ENCODE data around the gene DNAI2.

The DNAI2 gene

GRCh38 chr17:74303305-74303704 lies 29.3 kb downstream of the DNAI2 start:
- no peak for DNase-seq

- DNase-seq: no peak
Observed at GRCh38 chr17:74304184-74304583, 30.1 kb downstream of the DNAI2 start.

- peak in 12 of 58 donors; percentile 6 to 47 (median 33) for DNase-seq
Observed at GRCh38 chr17:74305865-74306654, 32.0 kb downstream of the DNAI2 start.

DNA sequence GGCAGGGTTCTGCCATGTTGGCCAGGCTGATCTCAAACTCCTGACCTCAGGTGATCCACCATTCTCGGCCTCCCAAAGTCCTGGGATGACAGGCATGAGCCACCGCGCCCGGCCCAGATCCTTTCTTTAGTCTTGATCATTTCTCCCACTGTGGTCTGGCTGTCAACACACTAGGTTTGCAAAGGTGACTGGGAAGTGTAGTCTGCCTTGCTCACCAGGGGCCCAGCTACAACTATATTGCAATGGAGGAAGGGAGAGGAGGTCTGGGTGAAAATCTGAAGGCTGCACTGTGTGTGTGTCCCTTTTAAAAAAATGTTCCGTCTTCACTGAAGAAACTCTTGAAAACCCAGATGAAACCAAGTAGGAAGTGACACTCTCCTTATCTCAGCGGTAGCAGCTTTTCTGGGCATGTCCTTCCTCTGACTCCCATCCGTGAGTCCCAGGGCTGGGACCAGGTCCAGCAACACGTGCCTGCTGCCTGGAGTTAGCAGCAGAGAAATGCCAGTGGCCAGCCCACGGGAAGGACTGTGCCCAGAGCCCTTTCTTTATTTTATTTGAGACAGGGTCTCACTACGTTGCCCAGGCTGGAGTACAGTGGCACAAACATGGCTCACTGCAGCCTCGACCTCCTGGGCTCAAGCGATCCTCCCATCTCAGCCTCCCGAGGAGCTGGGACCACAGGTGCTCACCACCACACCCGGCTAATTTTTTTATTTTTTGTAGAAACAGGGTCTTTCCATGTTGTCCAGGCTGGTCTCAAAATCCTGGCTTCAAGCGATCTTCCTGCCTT lies 34.1 kb downstream of the DNAI2 start:
- DNase-seq: no peak

- DNase-seq: no peak
Observed at GRCh38 chr17:74309902-74310301, 35.9 kb downstream of the DNAI2 start.

DNA sequence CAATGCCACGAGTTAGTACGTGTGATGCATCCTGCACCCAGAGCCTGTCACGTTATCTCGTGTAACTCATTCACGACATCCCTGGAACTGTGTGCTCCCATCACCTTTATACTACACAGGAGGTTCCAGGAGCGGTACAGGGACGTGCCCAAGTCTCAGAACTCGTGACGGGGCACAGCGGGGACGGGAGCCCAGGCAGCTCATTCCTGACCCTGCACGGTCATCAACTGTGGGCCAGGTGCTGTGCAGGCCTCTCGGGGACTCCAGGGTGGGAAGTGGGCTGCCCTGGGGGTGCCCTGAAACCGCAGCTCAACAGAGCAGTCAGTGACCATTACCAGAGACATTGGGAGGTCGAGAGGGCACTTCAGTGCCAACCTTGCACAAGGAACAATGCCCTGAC lies 40.8 kb downstream of the DNAI2 start:
- no peak for DNase-seq

GRCh38 chr17:74316220-74316619 lies 42.2 kb downstream of the DNAI2 start:
- no peak for DNase-seq

DNA sequence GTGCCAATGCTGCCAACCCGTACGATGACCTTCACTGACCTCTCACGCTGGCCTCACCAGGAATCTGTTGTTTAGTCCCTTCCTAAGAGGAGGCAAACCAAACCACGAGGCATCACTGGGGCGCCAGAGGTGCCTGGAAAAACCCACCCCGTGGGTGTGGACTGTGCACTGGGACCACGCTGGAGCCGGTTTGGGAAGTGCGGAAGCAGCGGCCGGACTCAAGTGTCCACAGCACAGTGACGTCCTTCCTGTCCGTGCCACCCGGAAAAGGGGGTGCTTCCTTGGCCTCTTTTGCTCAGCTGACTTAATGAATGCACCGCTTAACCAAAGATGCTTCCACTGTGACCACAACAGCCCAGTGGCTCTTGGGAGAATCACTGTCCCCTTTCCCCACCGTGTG lies 43.0 kb downstream of the DNAI2 start:
- DNase-seq: no peak

DNA sequence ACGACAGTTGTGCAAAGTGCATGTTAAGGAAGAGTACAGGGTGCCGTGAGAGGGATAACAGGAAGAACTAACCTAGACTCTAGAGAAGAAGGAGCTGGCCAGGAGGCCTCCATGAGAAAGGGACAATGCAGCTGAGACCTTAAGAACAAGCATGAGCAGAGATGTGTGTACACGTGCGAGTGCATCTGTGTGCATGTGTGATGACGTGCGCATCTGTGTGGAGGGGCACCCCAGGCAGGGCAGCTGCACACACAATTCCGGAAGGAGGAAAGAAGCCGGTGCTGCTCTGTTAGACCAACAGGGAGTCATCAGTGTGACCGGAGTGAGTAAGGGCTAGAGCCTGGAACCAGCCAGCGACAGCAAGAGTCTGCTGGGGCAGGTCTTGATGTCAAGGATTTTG lies 44.4 kb downstream of the DNAI2 start:
- DNase-seq: no peak

DNA sequence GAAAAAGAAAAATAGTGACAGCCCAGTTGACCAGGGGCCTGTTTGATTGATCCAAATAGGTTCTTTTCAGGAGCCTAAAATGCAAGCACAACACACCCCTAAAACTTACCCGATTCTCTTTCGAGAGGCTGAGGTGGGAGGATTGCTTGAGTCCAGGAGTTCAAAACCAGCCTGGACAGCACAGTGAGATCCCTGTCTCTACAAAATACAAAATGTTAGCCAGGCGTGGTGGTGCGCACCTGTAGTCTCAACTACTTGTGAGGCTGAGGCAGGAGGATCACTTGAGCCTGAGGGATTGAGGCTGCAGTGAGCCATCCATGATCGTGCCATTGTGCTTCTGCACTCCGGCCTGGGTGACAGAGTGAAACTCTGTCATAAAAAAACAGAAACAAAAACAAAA lies 50.5 kb downstream of the DNAI2 start:
- no peak for DNase-seq

- peak in 7 of 58 donors; percentile 4 to 30 (median 19) for DNase-seq
Observed at GRCh38 chr17:74325376-74325742, 51.3 kb downstream of the DNAI2 start.

GRCh38 chr17:74325743-74326379 lies 51.8 kb downstream of the DNAI2 start, which contains the start of gene KIF19:
Gene KIF19, plus strand, starts transcription at chr17:74326226. Its CDS starts 124 bp downstream, at chr17:74326350.
- DNase-seq: peak in 28 of 58 donors; percentile 8 to 65 (median 32)

DNA sequence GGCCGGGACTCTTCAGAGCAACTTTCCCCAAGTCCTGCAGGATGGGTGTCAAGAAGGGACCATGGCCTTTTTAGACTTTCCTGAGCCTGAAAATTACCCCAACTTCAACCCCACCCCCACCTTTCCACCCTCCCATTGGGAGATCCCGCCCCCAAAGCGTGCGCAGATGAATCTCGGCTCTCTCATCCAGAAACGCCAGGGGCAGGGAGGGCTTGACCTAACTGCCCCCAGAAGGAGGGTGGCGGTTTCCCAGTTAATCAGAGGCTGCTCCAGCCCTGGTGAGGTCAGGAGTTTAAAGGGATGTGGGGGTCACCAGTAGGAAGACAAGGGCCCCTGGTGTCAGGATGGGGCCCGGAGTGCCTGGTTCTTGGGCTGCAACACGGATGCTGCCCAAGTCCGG lies 52.5 kb downstream of the DNAI2 start:
- no peak for DNase-seq

GRCh38 chr17:74328487-74328886 lies 54.5 kb downstream of the DNAI2 start:
- no peak for DNase-seq

GRCh38 chr17:74329378-74329777 lies 55.3 kb downstream of the DNAI2 start:
- DNase-seq: no peak

- peak in 35 of 58 donors; percentile 6 to 88 (median 46) for DNase-seq
Observed at GRCh38 chr17:74330446-74330845, 56.4 kb downstream of the DNAI2 start.

- no peak for DNase-seq
Observed at GRCh38 chr17:74332017-74332650, 58.1 kb downstream of the DNAI2 start.

GRCh38 chr17:74332763-74333283 lies 58.8 kb downstream of the DNAI2 start:
- no peak for DNase-seq

DNA sequence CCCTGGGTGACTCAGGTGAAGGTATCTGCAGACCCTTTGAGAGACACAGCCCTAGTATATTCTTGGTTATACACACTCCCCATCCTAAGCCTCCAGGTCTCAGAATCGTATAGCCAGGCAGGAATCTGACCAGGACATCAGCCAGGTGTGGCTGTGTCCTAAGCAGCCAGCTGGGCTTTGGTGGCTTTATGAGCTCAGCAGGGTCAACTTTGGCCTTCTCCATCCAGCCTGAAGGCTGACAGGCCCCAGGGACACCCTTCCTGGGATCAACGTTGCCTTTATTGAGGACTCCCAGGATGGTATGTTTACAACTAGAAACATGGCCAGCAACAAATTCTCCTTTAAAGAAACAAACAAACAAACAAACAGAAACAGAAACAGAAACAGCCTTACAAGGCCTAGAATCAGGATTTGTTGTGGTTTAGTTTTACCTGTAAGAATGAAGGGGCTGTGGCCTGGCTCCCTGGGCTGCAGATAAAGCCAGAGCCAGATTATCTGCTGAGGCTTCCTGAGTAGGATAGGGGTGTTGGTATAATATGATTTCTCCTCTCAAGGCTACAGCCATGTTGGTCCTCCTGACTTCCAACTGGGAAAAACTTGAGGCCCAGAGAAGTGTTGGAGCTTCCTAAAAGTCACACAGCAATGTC lies 60.5 kb downstream of the DNAI2 start:
- no peak for DNase-seq

DNA sequence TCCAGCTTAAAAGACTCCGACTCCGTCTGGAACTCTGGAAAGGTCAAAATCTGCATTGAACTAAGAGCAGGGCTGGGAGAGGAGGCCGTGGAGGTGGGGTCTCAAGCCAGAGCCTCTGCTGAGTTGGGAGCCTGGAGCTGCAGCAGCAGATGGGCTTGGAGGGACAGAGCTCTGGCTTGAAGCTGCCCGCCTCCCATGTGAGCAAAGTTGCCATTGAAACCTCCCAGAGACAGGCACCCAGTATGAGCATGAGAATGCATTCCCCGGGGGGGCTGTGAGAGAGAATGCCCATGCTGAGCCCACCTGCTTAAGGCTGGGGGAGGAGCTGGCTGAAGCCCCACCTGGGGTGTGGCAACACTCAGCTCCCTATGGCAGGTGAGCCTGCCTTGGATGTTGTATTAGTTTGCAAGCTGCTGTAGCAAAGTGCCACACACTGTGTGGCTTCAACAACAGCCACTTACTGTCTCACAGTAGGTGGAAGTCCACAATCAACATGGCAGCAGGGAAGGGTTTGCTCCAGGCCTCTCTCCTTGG lies 61.6 kb downstream of the DNAI2 start:
- DNase-seq: no peak

DNA sequence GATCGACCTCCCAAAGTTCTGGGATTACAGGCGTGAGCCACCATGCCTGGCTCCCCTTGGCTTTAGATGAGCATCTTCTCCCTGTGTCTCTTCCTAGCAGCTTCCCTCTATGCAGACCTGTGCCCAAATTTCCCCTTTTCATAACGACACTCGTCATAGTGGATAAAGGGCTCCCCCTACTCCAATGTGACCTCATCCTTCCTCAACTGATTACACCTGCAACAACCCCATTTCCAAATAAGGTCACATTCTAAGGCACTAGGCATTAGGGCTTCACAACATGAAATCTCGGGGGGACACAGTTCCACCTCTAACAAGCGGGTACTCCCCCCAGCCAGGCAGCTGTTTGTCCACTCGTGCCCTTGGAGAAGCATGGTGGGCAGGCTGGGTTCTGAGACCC lies 62.3 kb downstream of the DNAI2 start:
- no peak for DNase-seq
